ENCODE data around the gene LRIT3.

GRCh38 chr4:109816894-109817293, 31.0 kb upstream of the LRIT3 start:
- no peak for TF ChIP-seq ZNF274 (IDR thresholded peaks at IDR 0.05; ENCODE audit: low read depth, low read length)
- no peak for TF ChIP-seq YY1 (IDR thresholded peaks at IDR 0.05; ENCODE audit: insufficient read depth, insufficient read length)
